Vagina (tissue), 2 donors: ENCODE results near the gene RNF11. TPM values are rescaled to one million over a fixed set of nuclear protein-coding genes. Genes with fewer than 3 reads are reported as not detected.
A peak's percentile ranks its signal among the peaks of the same experiment; 100 is the strongest.

Experiments
- DNase-seq, 2 donors: peaks; one replicate each; pipeline ENCODE4 v3.0.0-alpha.2; 2017; ENCODE audit errors: extremely low spot score in 2 of 2
- H3K27ac ChIP-seq: fragments of 200-600 bp; sonication (generic); one replicate; pipeline ENCODE4 v1.5.1; 2019
- H3K27me3 ChIP-seq: fragments of 200-600 bp; sonication (generic); one replicate; pipeline ENCODE4 v1.5.1; 2019
- H3K36me3 ChIP-seq, 2 donors: fragments of 200-600 bp; sonication (generic); one replicate each; pipeline ENCODE4 v1.5.1; 2017 to 2019
- H3K4me1 ChIP-seq: fragments of 200-600 bp; sonication (generic); one replicate; pipeline ENCODE4 v1.5.1; 2019
- H3K4me3 ChIP-seq, 2 donors: fragments of 200-600 bp; sonication (generic); 1 replicate in 1 of 2; 2 replicates in 1 of 2; pipeline ENCODE4 v1.5.1; 2016 to 2019
- H3K9me3 ChIP-seq: fragments of 200-600 bp; sonication (generic); one replicate; pipeline ENCODE4 v1.5.1; 2019
- CTCF ChIP-seq, 3 experiments: fragments of 450-650 bp in 2 of 3; fragments of 200-600 bp in 1 of 3; sonication (generic) in 1 of 3; IDR thresholded peaks; one replicate each; pipeline ENCODE4 v1.5.1; 2017 to 2019; ENCODE audit warnings: antibody characterized with exemption in 3 of 3, mild to moderate bottlenecking in 2 of 3, moderate library complexity in 2 of 3
- POLR2A ChIP-seq, 2 donors: fragments of 450-650 bp; IDR thresholded peaks; one replicate each; pipeline ENCODE4 v1.6.1; 2017; ENCODE audit warnings: antibody characterized with exemption in 2 of 2, mild to moderate bottlenecking in 2 of 2, moderate library complexity in 2 of 2
- POLR2AphosphoS5 ChIP-seq, 2 donors: sonication (generic); formaldehyde crosslinking; IDR thresholded peaks; one replicate each; pipeline ENCODE4 v1.9.0; 2017; ENCODE audit warnings: antibody characterized with exemption in 2 of 2, mild to moderate bottlenecking in 2 of 2, low read depth in 1 of 2; ENCODE audit not compliant: insufficient read depth in 1 of 2
- intact Hi-C: fragments of 100-400 bp; cut with DNase I; formaldehyde crosslinking; loops from one replicate; pipeline ENCODE4 v1.15.1; 2023
- total RNA-seq: library from RNA; depleted of rRNA; stranded (reverse); fragments of >200 nt; gene quantifications from one replicate; pipeline ENCODE4 v1.2.3, GENCODE V29; 2016

Gene RNF11
- total RNA-seq, 1 donor from 2014 or later, result 73.9 TPM

- intact Hi-C loops, result no loop called here
- H3K4me1 ChIP-seq, result peaks cover 20% of the 10 kb centered on the region
- H3K27ac ChIP-seq, result peak overlapping the region; percentile 38
- TF ChIP-seq POLR2AphosphoS5 (IDR thresholded peaks at IDR 0.05; ENCODE audit: insufficient read depth in 1 of 2, low read depth in 1 of 2) (no peak), CTCF (IDR thresholded peaks at IDR 0.05) (no peak), POLR2A (IDR thresholded peaks at IDR 0.05) (no peak)
- no peaks in the 10 kb centered on the region for H3K9me3 ChIP-seq
- no peaks in the 10 kb centered on the region for H3K36me3 ChIP-seq
- H3K27me3 ChIP-seq, result no peaks in the 10 kb centered on the region
- peak overlapping the region; percentile 45 to 48 for H3K4me3 ChIP-seq
- DNase-seq, result peak in 1 of 2 donors; percentile 94
Observed at GRCh38 chr1:51297401-51298321, 61.6 kb downstream of the RNF11 start.

DNA sequence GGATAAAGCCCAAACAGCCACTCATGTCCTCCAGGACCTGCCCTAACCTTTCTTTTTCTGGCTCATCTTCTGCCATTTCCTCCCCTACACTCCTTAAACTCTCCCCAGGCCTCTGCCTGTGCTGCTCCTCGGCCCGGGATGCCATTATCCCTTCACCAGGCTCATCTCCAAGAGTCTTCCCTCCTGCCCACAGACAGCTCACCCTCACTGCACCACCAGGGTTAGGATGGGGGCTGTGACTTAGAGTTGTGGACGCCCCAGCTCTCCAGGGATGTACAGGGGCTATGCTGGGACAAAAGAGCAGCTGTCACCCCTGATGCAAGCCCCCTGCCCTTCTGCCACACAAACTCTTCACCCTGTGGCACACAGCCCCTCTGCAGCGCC, 62.2 kb downstream of the RNF11 start:
- DNase-seq, result peak in 1 of 2 donors; percentile 65
- Histone ChIP-seq H3K36me3 (no peaks in the 10 kb centered on the region), H3K4me1 (peaks cover 21% of the 10 kb centered on the region), H3K4me3 (no peak overlapping the region), H3K27me3 (no peaks in the 10 kb centered on the region), H3K9me3 (no peaks in the 10 kb centered on the region), H3K27ac (no peak overlapping the region)
- intact Hi-C loops, result no loop called here
- TF ChIP-seq CTCF (IDR thresholded peaks at IDR 0.05) (no peak), POLR2A (IDR thresholded peaks at IDR 0.05) (no peak), POLR2AphosphoS5 (IDR thresholded peaks at IDR 0.05; ENCODE audit: insufficient read depth in 1 of 2, low read depth in 1 of 2) (no peak)

- intact Hi-C loops, result no loop called here
- H3K27ac ChIP-seq, result no peak overlapping the region
- DNase-seq, result no peak
Observed at GRCh38 chr1:51299185-51299885, 63.3 kb downstream of the RNF11 start.

GRCh38 chr1:51299981-51300670, 64.1 kb downstream of the RNF11 start:
- H3K27ac ChIP-seq, result no peak overlapping the region
- H3K4me1 ChIP-seq, result peaks cover 28% of the 10 kb centered on the region
- TF ChIP-seq CTCF (IDR thresholded peaks at IDR 0.05) (no peak), POLR2A (IDR thresholded peaks at IDR 0.05) (no peak), POLR2AphosphoS5 (IDR thresholded peaks at IDR 0.05; ENCODE audit: insufficient read depth in 1 of 2, low read depth in 1 of 2) (no peak)
- no peak overlapping the region for H3K4me3 ChIP-seq
- no peaks in the 10 kb centered on the region for H3K36me3 ChIP-seq
- no peak for DNase-seq
- no peaks in the 10 kb centered on the region for H3K27me3 ChIP-seq
- intact Hi-C loops, result no loop called here
- H3K9me3 ChIP-seq, result no peaks in the 10 kb centered on the region

More at GRCh38 chr1:51299185-51299885, 63.3 kb downstream of the RNF11 start:
- H3K4me3 ChIP-seq, result no peak overlapping the region
- TF ChIP-seq POLR2AphosphoS5 (IDR thresholded peaks at IDR 0.05; ENCODE audit: insufficient read depth in 1 of 2, low read depth in 1 of 2) (no peak), CTCF (IDR thresholded peaks at IDR 0.05) (no peak), POLR2A (IDR thresholded peaks at IDR 0.05) (no peak)
- H3K9me3 ChIP-seq, result no peaks in the 10 kb centered on the region
- peaks cover 28% of the 10 kb centered on the region for H3K4me1 ChIP-seq
- H3K27me3 ChIP-seq, result no peaks in the 10 kb centered on the region
- no peaks in the 10 kb centered on the region for H3K36me3 ChIP-seq
